HEK293T (cell line): ENCODE measurements around the gene MADCAM1.

ENCODE experiments used
- CTCF ChIA-PET: fragments of 350-600 bp; formaldehyde crosslinking; extraction: SDS; loops from one replicate; lab custom pipeline; 2021; ENCODE audit warnings: antibody characterized with exemption, inconsistent platforms; lab: Yijun Ruan, JAX
- POLR2A ChIA-PET: fragments of 350-600 bp; formaldehyde crosslinking; extraction: SDS; loops from one replicate; lab custom pipeline; 2020; ENCODE audit warnings: antibody characterized with exemption, inconsistent platforms; lab: Yijun Ruan, JAX
- DNase-seq: peaks from one replicate; pipeline ENCODE4 v3.0.0; 2012; ENCODE audit warnings: mixed read lengths; ENCODE audit errors: extremely low spot score
- ARNT ChIP-seq: fragments of 450-650 bp; IDR thresholded peaks from 2 replicates; pipeline ENCODE4 v1.6.1; 2017; ENCODE audit warnings: mild to moderate bottlenecking
- BHLHE40 ChIP-seq: fragments of 450-650 bp; IDR thresholded peaks from 2 replicates; pipeline ENCODE4 v1.6.1; 2016; ENCODE audit warnings: mild to moderate bottlenecking, moderate library complexity, borderline replicate concordance
- CTBP1 ChIP-seq: fragments of 450-650 bp; IDR thresholded peaks from 2 replicates; pipeline ENCODE4 v1.6.1; 2016; ENCODE audit warnings: borderline replicate concordance
- ELF4 ChIP-seq: fragments of 450-650 bp; IDR thresholded peaks from 2 replicates; pipeline ENCODE4 v1.6.1; 2017; ENCODE audit warnings: antibody characterized with exemption
- FOXA1 ChIP-seq: fragments of 450-650 bp; IDR thresholded peaks from 2 replicates; pipeline ENCODE4 v1.6.1; 2016; ENCODE audit warnings: mild to moderate bottlenecking
- FOXK2 ChIP-seq: fragments of 450-650 bp; IDR thresholded peaks from 2 replicates; pipeline ENCODE4 v1.6.1; 2016; ENCODE audit warnings: mild to moderate bottlenecking
- FOXM1 ChIP-seq: fragments of 450-650 bp; IDR thresholded peaks from 2 replicates; pipeline ENCODE4 v1.6.1; 2017; ENCODE audit warnings: mild to moderate bottlenecking, borderline replicate concordance
- HDGF ChIP-seq: fragments of 450-650 bp; IDR thresholded peaks from 2 replicates; pipeline ENCODE4 v1.6.1; 2017; ENCODE audit warnings: antibody characterized with exemption, borderline replicate concordance
- L3MBTL2 ChIP-seq: fragments of 450-650 bp; conservative IDR thresholded peaks from 2 replicates; pipeline ENCODE4 v1.6.1; 2016; ENCODE audit warnings: mild to moderate bottlenecking
- LEF1 ChIP-seq: fragments of 450-650 bp; IDR thresholded peaks from 2 replicates; pipeline ENCODE4 v1.6.1; 2017; ENCODE audit warnings: mild to moderate bottlenecking, borderline replicate concordance
- NFRKB ChIP-seq: fragments of 450-650 bp; IDR thresholded peaks from 2 replicates; pipeline ENCODE4 v1.6.1; 2016; ENCODE audit warnings: mild to moderate bottlenecking, moderate library complexity
- PKNOX1 ChIP-seq: fragments of 450-650 bp; IDR thresholded peaks from 2 replicates; pipeline ENCODE4 v1.6.1; 2016
- SP1 ChIP-seq: fragments of 450-650 bp; IDR thresholded peaks from 2 replicates; pipeline ENCODE4 v1.6.1; 2017
- SUZ12 ChIP-seq: fragments of 450-650 bp; IDR thresholded peaks from 2 replicates; pipeline ENCODE4 v1.6.1; 2016; ENCODE audit warnings: mild to moderate bottlenecking
- TARDBP ChIP-seq: fragments of 450-650 bp; IDR thresholded peaks from 2 replicates; pipeline ENCODE4 v1.6.1; 2016
- ZNF384 ChIP-seq: fragments of 450-650 bp; IDR thresholded peaks from 2 replicates; pipeline ENCODE4 v1.6.1; 2016

The MADCAM1 gene

GRCh38 chr19:491146-491741 is 5.0 kb upstream of the MADCAM1 start:
- DNase-seq: peak; percentile 74
- CTCF ChIA-PET: interaction anchor here (1.1 kb wide), 1 partner anchor 15 kb away, joined by 3 read pairs; no protein-coding TSS in a partner anchor
- no peak for TF ChIP-seq SP1
- TF ChIP-seq L3MBTL2: peak; percentile 74
- POLR2A ChIA-PET: interaction anchor here (1.0 to 1.4 kb wide), 3 partner anchors 15 to 40 kb away, joined by 3 to 5 read pairs (median 4); partner anchors contain the start of gene TPGS1

GRCh38 chr19:492091-492531 is 4.2 kb upstream of the MADCAM1 start:
- ChIA-PET CTCF (no interaction called here), POLR2A (interaction anchor here (1.4 kb wide), 1 partner anchor 15 kb away, joined by 4 read pairs; the partner anchor contains the start of gene TPGS1)
- DNase-seq: peak; percentile 60
- TF ChIP-seq ZNF384 (no peak; the same call in 1 of the 2 replicates), LEF1 (no peak), FOXM1 (no peak), BHLHE40 (no peak), CTBP1 (no peak), L3MBTL2 (no peak)

GRCh38 chr19:493391-494170 is 2.7 kb upstream of the MADCAM1 start:
- POLR2A ChIA-PET: no interaction called here
- DNase-seq: no peak
- TF ChIP-seq FOXK2 (no peak), SP1 (no peak), FOXM1 (no peak), LEF1 (no peak), CTBP1 (no peak), ELF4 (no peak)
- CTCF ChIA-PET: no interaction called here

GRCh38 chr19:494171-495080 is 1.9 kb upstream of the MADCAM1 start:
- ChIA-PET POLR2A (interaction anchor here (1.2 kb wide), 1 partner anchor 12 kb away, joined by 7 read pairs; no protein-coding TSS in a partner anchor), CTCF (interaction anchor here (0.6 kb wide), 1 partner anchor 9 kb away, joined by 3 read pairs; no protein-coding TSS in a partner anchor)
- no peak for DNase-seq
- TF ChIP-seq BHLHE40: no peak

- TF ChIP-seq L3MBTL2 (no peak), SP1 (no peak), LEF1 (no peak), ZNF384 (no peak), FOXM1 (no peak), SUZ12 (no peak), HDGF (no peak), FOXK2 (no peak)
- DNase-seq: no peak
- CTCF ChIA-PET: interaction anchor here (1.0 kb wide), 2 partner anchors 12 to 31 kb away, joined by 4 to 9 read pairs; no protein-coding TSS in a partner anchor
- POLR2A ChIA-PET: interaction anchor here (1.2 kb wide), 1 partner anchor 11 kb away, joined by 7 read pairs; no protein-coding TSS in a partner anchor
These were observed 1.2 kb upstream of the MADCAM1 start for GRCh38 chr19:495081-495401.

GRCh38 chr19:495402-496111 is 729 bp upstream of the MADCAM1 start:
- TF ChIP-seq L3MBTL2 (no peak), FOXM1 (no peak), SUZ12 (no peak), FOXA1 (no peak), ARNT (no peak), BHLHE40 (no peak), LEF1 (no peak), SP1 (no peak), ZNF384 (no peak), NFRKB (no peak), FOXK2 (no peak), HDGF (no peak), ELF4 (no peak)
- POLR2A ChIA-PET: interaction anchor here (1.2 kb wide), 1 partner anchor 11 kb away, joined by 7 read pairs; no protein-coding TSS in a partner anchor
- peak; percentile 52 for DNase-seq
- CTCF ChIA-PET: interaction anchor here (1.0 kb wide), 2 partner anchors 11 to 32 kb away, joined by 4 to 9 read pairs; no protein-coding TSS in a partner anchor

GRCh38 chr19:496986-497385 is 700 bp downstream of the MADCAM1 start:
- ChIA-PET POLR2A (no interaction called here), CTCF (no interaction called here)
- no peak for DNase-seq
- TF ChIP-seq LEF1 (no peak), TARDBP (no peak), ARNT (no peak), BHLHE40 (no peak), SUZ12 (no peak), FOXA1 (no peak), CTBP1 (no peak), FOXM1 (no peak), PKNOX1 (no peak), SP1 (no peak), NFRKB (no peak), HDGF (no peak), L3MBTL2 (no peak), FOXK2 (no peak), ELF4 (no peak), ZNF384 (no peak)
